A549 treated with GW870086 at 1 μM for 4 hours (cell line): ENCODE data around the gene ZNF384. TPM values are rescaled to one million over a fixed set of nuclear protein-coding genes. Genes with fewer than 3 reads are reported as not detected.

Source experiments
- total RNA-seq: library from RNA; stranded (reverse); fragments of 200-300 nt; extraction: Qiagen RNA extraction; gene quantifications from 5 replicates; pipeline ENCODE4 v1.2.3, GENCODE V29; 2022; ENCODE audit warnings: low read depth

The ZNF384 gene
- total RNA-seq = 50.8 to 60.2 TPM (median 56.8 TPM) in 5 replicates

DNA sequence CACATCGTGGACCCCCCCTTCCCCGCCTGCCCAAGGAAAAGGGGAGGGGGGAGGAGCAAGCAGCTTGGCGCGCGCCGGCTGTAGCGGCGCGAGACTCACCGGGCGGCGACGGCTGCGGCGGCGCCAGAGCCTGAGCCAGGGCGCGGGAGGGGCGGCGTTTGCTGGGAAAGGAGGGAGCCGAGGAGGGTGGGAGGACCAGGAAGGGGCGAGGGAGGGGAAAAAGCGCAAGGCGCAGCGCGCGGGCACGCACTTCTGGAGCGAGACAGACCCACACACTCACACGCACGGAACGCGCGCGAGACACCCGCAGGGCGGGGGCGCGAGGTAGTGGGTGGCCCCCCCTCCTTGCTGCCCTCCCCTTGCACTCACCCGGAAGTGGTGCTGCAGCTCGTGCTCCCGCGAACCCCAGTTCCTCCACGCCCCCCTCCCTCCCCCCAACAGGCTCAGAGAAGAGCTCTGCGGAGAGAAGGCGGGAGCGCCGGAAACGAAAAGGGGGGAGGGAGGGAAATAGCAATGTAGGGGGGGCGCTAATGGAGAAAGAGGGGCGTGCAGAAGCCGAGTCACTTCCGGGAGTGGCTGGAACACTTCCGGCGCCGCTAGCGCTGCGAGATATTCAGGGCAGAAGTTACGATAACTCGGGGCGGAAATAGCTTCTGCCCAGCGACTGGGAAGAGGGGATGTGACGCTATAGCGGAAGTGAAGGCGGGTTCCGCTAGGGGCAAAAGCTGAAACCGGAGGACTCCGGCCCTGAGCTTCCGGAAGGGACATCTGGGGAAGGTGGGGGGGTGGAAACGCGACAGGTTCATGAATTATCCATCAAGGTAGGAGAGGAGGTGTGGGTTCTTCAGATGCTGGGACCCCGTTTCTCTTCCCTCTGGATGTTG is at the start of gene ZNF384:
ZNF384 (minus strand) TSS at position 377 of the 884 bp plus-strand sequence. CDS start 9,855 bp downstream, outside the sequence.

DNA sequence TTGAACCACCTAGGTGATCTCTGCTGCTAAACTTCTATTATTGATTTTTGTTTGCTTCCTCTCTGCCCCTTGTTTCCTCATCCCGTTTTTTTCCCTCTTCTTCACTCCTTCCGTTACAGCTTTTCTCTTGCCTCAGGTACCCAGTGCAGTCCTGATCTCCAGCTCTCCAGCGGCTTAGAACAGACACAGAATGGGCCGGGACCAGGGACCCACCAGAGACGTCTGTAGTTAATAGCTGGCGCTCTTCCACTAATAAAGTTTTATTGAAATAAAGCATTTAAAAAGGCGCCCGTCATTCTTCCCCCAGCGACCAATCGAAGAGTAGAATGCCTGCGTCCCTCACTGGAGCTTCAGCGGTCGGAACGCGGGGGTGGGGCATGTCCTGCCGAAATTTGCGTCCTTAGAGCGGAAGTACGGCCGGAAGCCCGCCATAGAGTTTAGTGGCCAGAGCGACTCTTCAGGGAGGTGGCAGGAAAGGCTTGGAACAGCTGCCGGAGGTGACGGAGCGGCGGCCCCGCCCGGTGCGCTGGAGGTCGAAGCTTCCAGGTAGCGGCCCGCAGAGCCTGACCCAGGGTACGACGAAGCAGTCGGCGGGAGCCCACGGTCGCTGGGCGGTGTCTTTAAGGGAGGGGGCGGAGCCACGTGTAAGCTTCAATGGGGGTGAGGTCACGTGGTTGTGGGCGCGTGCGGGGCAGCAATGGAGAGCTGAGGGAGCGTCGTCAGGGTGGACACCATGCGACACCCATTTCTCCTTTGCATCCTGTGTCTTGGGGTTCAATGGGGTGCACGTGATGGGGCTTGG is 34.6 kb upstream of the ZNF384 start, which contains the start of gene COPS7A:
COPS7A (plus strand) TSS at position 440 of the 802 bp plus-strand sequence. CDS start 611 bp downstream, outside the sequence.

DNA sequence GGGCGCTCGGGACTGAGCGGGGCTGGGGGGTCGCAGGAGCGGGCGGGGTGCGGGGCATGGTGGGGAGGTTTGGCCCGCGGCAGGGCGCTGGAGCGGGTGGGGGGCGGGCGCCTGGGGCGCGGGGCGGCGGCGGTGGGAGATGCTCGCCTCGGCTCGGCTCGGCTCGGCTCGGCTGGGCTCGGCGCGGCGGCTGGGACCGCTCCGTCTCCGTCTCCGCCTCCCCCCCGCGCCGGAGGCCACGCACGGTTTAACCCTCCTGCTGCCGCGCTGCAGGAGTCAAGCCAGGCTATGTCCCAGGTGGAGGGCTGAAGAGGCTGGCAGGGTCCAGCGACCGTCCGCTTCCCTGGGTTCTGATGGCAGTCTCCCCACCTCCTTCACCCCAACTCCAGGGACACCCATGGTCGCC is 11.5 kb upstream of the ZNF384 start, which contains the start of gene PIANP:
PIANP (minus strand) TSS at position 170 of the 406 bp plus-strand sequence. CDS start 2,754 bp downstream, outside the sequence.

DNA sequence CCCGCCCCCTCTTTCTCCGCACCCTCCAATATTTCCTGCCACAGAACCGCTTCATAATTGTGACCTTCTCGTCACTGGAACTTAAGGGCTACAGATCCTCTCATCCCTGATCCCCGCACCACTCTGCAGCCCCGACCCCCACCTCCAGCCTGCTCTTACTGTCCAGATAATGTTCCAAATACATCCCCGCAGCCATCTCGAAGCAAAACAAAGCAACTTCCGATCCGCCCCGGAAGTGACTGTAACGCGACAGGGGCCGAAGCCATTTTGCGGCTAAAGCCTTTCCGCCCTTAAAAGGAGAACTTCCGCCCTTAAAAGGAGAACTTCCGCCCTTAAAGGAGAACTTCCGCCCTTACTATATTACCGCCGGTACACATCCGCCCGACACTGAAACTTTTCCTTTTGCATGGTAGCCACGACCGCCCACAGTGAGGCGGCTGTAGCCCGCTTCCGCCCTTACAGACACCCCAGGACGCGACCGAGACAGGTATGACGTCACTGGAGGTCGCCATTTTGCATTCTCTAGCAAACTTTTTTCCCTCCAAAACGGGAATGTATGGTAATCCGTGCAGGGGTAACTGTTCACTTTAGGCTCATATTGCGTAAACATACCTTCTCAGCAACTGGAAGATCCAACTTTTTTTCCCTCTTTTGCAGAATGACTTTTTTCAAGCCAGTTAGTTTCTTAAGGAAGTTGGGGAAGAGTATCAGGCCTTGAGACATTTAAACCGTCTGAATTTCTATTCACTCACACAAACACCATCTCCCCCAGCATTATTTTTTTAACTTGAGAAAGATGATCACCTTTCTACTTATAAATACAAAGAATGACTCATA is 26.1 kb downstream of the ZNF384 start, which contains the start of gene ING4:
ING4 (minus strand) TSS at position 214 of the 837 bp plus-strand sequence; CDS start at position 196, 18 bp downstream.

DNA sequence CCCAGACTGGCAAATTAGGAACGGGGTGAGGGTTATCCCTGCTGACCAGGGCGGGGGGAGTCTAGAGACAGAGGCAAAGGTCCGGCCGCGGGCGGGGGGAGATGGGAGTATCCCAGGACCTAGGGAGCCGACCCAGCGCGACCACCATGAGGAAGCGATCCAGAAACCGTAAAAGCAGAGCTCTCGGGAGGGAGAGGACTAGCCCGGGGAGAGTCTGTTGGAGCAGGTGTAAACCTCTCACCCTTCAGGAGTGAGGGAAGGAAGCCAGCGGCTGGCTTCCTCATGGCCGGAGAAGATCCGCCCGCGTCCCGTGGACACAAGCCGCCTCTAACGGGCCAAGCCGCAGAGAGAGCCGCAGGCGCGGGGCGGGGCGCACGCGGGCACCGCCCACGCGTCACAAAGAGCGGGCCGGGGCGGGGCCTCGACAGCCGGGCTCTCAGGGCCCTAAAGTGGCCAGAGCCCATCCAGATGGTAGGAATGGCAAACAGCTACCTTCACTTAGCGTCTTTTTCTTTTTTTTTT is 42.0 kb downstream of the ZNF384 start, which contains the start of gene ACRBP:
ACRBP (minus strand) TSS at position 350 of the 522 bp plus-strand sequence; CDS start at position 284, 66 bp downstream.

DNA sequence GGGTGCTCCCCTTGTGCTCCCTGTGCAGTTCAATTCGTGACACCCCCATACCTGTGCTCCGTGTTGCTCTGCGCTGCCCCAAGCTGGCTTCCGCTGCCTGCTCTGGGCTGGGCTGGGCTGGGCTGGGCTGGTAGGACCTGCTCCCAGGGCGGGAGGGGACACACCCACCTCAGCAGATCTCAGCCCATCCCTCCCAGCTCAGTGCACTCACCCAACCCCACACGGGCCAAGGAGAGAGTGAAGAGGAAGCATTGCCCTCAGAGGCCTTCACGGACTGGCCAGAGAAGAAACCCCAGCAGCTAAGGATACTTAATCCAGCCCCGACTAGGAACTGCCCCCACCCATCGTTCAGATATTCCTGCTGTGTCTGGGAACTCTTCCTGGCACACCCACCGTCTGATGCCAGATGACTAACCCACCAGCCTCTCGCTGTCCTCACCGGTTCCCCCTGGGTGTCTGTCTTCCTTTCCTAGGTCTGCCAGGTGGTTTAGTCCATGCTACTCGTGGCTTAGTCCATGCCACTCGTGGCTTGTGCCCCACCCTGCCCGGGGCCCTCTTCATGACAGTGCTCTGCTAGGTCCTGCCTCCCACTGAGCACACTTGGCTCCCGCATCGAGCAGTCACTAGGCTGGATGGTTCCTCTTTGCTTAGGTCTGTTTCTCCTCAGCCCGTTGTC is 53.2 kb downstream of the ZNF384 start, which contains the start of gene LPAR5:
LPAR5 (minus strand) TSS at position 104 of the 676 bp plus-strand sequence. CDS start 14,711 bp downstream, outside the sequence.

Other genes starting within 250 kb of the ZNF384 start
- not detected in 5 replicates for gene CD27, start 244.4 kb downstream of the ZNF384 start, total RNA-seq
- gene TAPBPL, start 237.3 kb downstream of the ZNF384 start, total RNA-seq = 3.3 to 4.7 TPM (median 3.8 TPM) in 5 replicates
- 9.8 to 12.0 TPM (median 11.0 TPM) in 5 replicates for gene VAMP1, start 218.7 kb downstream of the ZNF384 start, total RNA-seq
- 293 to 351 TPM (median 319 TPM) in 5 replicates for gene MRPL51, start 196.1 kb downstream of the ZNF384 start, total RNA-seq
- gene NCAPD2, start 195.3 kb downstream of the ZNF384 start, total RNA-seq = 49.8 to 66.2 TPM (median 58.4 TPM) in 5 replicates
- 6,831 to 9,120 TPM (median 8,658 TPM) in 5 replicates for gene GAPDH, start 154.9 kb downstream of the ZNF384 start, total RNA-seq
- 1.9 to 3.4 TPM (median 2.1 TPM) in 5 replicates for gene IFFO1, start 133.3 kb downstream of the ZNF384 start, total RNA-seq
- gene NOP2, start 121.1 kb downstream of the ZNF384 start, total RNA-seq = 96.4 to 107 TPM (median 104 TPM) in 5 replicates
- 64.0 to 70.4 TPM (median 64.3 TPM) in 5 replicates for gene CHD4, start 82.0 kb downstream of the ZNF384 start, total RNA-seq
- 0.55 to 0.97 TPM (median 0.65 TPM) in 5 replicates for gene LPAR5, start 53.4 kb downstream of the ZNF384 start, total RNA-seq
- 0.19 to 0.24 TPM (median 0.19 TPM) in 3 of 5 replicates, not detected in the others for gene ACRBP, start 41.9 kb downstream of the ZNF384 start, total RNA-seq
- 11.2 to 16.5 TPM (median 14.6 TPM) in 5 replicates for gene ING4, start 26.3 kb downstream of the ZNF384 start, total RNA-seq
- gene PIANP, start 11.4 kb upstream of the ZNF384 start, total RNA-seq = 0.95 to 1.5 TPM (median 0.97 TPM) in 5 replicates
- gene COPS7A, start 34.7 kb upstream of the ZNF384 start, total RNA-seq = 48.9 to 55.9 TPM (median 52.8 TPM) in 5 replicates
- gene MLF2, start 63.8 kb upstream of the ZNF384 start, total RNA-seq = 261 to 319 TPM (median 311 TPM) in 5 replicates
- gene PTMS, start 77.0 kb upstream of the ZNF384 start, total RNA-seq = 593 to 907 TPM (median 774 TPM) in 5 replicates
- gene LAG3, start 83.1 kb upstream of the ZNF384 start, total RNA-seq = 0.94 to 2.1 TPM (median 1.5 TPM) in 5 replicates
- gene CD4, start 100.2 kb upstream of the ZNF384 start, total RNA-seq = not detected in 5 replicates
- 0.27 to 1.1 TPM (median 0.61 TPM) in 5 replicates for gene GPR162, start 132.4 kb upstream of the ZNF384 start, total RNA-seq
- gene P3H3, start 139.0 kb upstream of the ZNF384 start, total RNA-seq = 19.6 to 28.9 TPM (median 27.4 TPM) in 5 replicates
- 0.96 to 1.9 TPM (median 1.8 TPM) in 5 replicates for gene GNB3, start 151.6 kb upstream of the ZNF384 start, total RNA-seq
- gene CDCA3, start 161.9 kb upstream of the ZNF384 start, total RNA-seq = 70.8 to 86.2 TPM (median 80.8 TPM) in 5 replicates
- gene USP5, start 162.8 kb upstream of the ZNF384 start, total RNA-seq = 69.7 to 80.0 TPM (median 72.6 TPM) in 5 replicates
- gene TPI1, start 178.2 kb upstream of the ZNF384 start, total RNA-seq = 1,472 to 1,683 TPM (median 1,669 TPM) in 5 replicates
- 30.1 to 40.4 TPM (median 37.5 TPM) in 5 replicates for gene SPSB2, start 183.9 kb upstream of the ZNF384 start, total RNA-seq
- 16.6 to 18.7 TPM (median 17.2 TPM) in 5 replicates for gene LRRC23, start 215.4 kb upstream of the ZNF384 start, total RNA-seq
- 38.6 to 40.3 TPM (median 40.0 TPM) in 5 replicates for gene ENO2, start 225.2 kb upstream of the ZNF384 start, total RNA-seq
- 54.4 to 77.3 TPM (median 73.9 TPM) in 5 replicates for gene ATN1, start 238.6 kb upstream of the ZNF384 start, total RNA-seq